GM23248 (cell line): Measurements from ENCODE around the gene THSD4. TPM values are rescaled to one million over a fixed set of nuclear protein-coding genes. Genes with fewer than 3 reads are reported as not detected.

Source experiments
- DNase-seq: peaks from one replicate; pipeline ENCODE4 v3.0.0-alpha.2; 2015
- H2AFZ ChIP-seq: fragments of 200-600 bp; sonication (generic); 2 replicates; pipeline ENCODE4 v1.6.1; 2016; ENCODE audit warnings: antibody characterized with exemption
- H3F3A ChIP-seq: fragments of 200-600 bp; sonication (generic); 2 replicates; pipeline ENCODE4 v1.6.1; 2016; ENCODE audit warnings: mild to moderate bottlenecking, antibody characterized with exemption, mixed run types; ENCODE audit not compliant: insufficient read depth
- H3K27ac ChIP-seq: fragments of 200-600 bp; sonication (generic); 2 replicates; pipeline ENCODE4 v1.5.1; 2016; ENCODE audit warnings: mild to moderate bottlenecking
- H3K27me3 ChIP-seq: fragments of 200-600 bp; sonication (generic); replicated peaks from 2 replicates; pipeline ENCODE4 v1.6.1; 2016; ENCODE audit warnings: mild to moderate bottlenecking; ENCODE audit not compliant: insufficient read depth
- H3K36me3 ChIP-seq: fragments of 200-600 bp; sonication (generic); 2 replicates; pipeline ENCODE4 v1.6.1; 2016; ENCODE audit warnings: low read depth, mild to moderate bottlenecking
- H3K4me1 ChIP-seq: fragments of 200-600 bp; sonication (generic); 2 replicates; pipeline ENCODE4 v1.6.1; 2016; ENCODE audit warnings: mild to moderate bottlenecking; ENCODE audit not compliant: insufficient read depth
- H3K4me2 ChIP-seq: fragments of 200-600 bp; sonication (generic); one replicate; pipeline ENCODE4 v1.6.1; 2016; ENCODE audit warnings: mild to moderate bottlenecking; ENCODE audit not compliant: unreplicated experiment
- H3K4me3 ChIP-seq: fragments of 200-600 bp; sonication (generic); 2 replicates; pipeline ENCODE4 v1.5.1; 2016; ENCODE audit warnings: mild to moderate bottlenecking
- H3K79me2 ChIP-seq: fragments of 200-600 bp; sonication (generic); 2 replicates; pipeline ENCODE4 v1.6.1; 2016; ENCODE audit warnings: mild to moderate bottlenecking; ENCODE audit not compliant: insufficient read depth
- H3K9ac ChIP-seq: fragments of 200-600 bp; sonication (generic); 2 replicates; pipeline ENCODE4 v1.6.1; 2016; ENCODE audit warnings: mild to moderate bottlenecking
- H3K9me2 ChIP-seq: fragments of 200-600 bp; sonication (generic); 2 replicates; pipeline ENCODE4 v1.6.1; 2016; ENCODE audit warnings: mixed run types, mild to moderate bottlenecking, moderate library complexity; ENCODE audit not compliant: insufficient read depth
- H3K9me3 ChIP-seq: fragments of 200-600 bp; sonication (generic); one replicate; pipeline ENCODE4 v1.6.1; 2017; ENCODE audit warnings: low read depth
- H4K20me1 ChIP-seq: fragments of 200-600 bp; sonication (generic); 2 replicates; pipeline ENCODE4 v1.6.0; 2016; ENCODE audit not compliant: insufficient read depth
- EZH2 ChIP-seq: fragments of 200-600 bp; sonication (generic); IDR thresholded peaks from 2 replicates; pipeline ENCODE4 v1.6.1; 2018; ENCODE audit warnings: antibody characterized with exemption, mild to moderate bottlenecking; ENCODE audit not compliant: insufficient read depth, poor library complexity, severe bottlenecking
- EZH2phosphoT487 ChIP-seq: fragments of 200-600 bp; sonication (generic); IDR thresholded peaks from 2 replicates; pipeline ENCODE4 v1.6.1; 2018; ENCODE audit warnings: antibody characterized with exemption, moderate library complexity, mild to moderate bottlenecking, low read depth; ENCODE audit not compliant: insufficient read depth
- WGBS, 2 experiments: methylation state at CpG; one replicate each; pipeline ENCODE4 v1.1.6; 2015 to 2017; ENCODE audit warnings: low lambda C conversion rate in 2 of 2, low coverage in 1 of 2; ENCODE audit errors: missing lambda C conversion rate in 2 of 2; 5-methylcytosine and 5-hydroxymethylcytosine counted together
- in situ Hi-C: fragments of 300-500 bp; cut with MboI; formaldehyde crosslinking; loops from 2 replicates; pipeline ENCODE4 v1.15.0; 2020
- polyA plus RNA-seq: library from polyadenylated mRNA; unstranded; fragments of >200 nt; fragmentation: Nextera tagmentation; extraction: Ambion mirVana; gene quantifications from 2 replicates; pipeline ENCODE4 v1.2.1, GENCODE V29; 2016
- total RNA-seq: library from RNA; depleted of rRNA; stranded (reverse); fragments of >200 nt; shearing (Covaris generic); gene quantifications from 2 replicates; pipeline ENCODE4 v1.2.3, GENCODE V29; 2014

Gene THSD4
- total and polyA plus RNA-seq, 2 experiments from 2014 or later, result 14.2 to 58.9 TPM

GRCh38 chr15:71440489-71441110, 325.3 kb downstream of the THSD4 start:
- no peak for TF ChIP-seq EZH2phosphoT487
- no peak for TF ChIP-seq EZH2
- Histone ChIP-seq H3K79me2 (no peaks in the 10 kb centered on the region), H3K9me2 (no peaks in the 10 kb centered on the region), H3K9me3 (no peaks in the 10 kb centered on the region), H2AFZ (no peak overlapping the region), H4K20me1 (no peaks in the 10 kb centered on the region), H3F3A (peaks cover 17% of the 10 kb centered on the region; the same call in 1 of the 2 replicates), H3K27ac (no peak overlapping the region), H3K4me2 (no peak overlapping the region), H3K4me1 (peaks cover 11% of the 10 kb centered on the region), H3K36me3 (no peaks in the 10 kb centered on the region), H3K9ac (no peak overlapping the region), H3K4me3 (no peak overlapping the region), H3K27me3 (no peaks in the 10 kb centered on the region)
- peak; percentile 71 for DNase-seq
- 0 to 2% methylated on average over 3 of the region's 3 CpGs for WGBS, 2 experiments
- in situ Hi-C loops, result loop anchor here (5.0 to 10.0 kb wide), 3 partner anchors 328 to 466 kb away; no protein-coding TSS in a partner anchor

DNA sequence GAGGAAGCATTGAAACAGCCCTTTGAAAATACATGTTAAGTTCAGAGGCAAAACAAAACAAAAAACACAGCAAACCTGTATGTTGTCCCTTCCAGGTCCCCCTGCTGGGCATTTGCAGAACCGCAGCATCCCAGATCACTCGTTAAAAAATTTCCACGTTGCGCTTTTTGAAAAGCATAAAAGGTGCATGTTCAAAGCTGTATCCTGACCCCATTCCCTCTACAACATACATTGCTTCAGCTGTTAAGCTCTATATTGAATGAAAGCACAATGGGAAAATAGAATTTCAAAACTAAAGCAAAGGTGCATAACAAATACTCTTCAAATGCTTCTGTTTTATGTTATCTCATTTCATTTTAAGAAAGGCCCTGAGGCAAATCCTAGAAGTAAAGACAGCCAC, 328.3 kb downstream of the THSD4 start:
- Histone ChIP-seq H3K27me3 (no peaks in the 10 kb centered on the region), H3K4me2 (no peak overlapping the region)
- WGBS, 2 experiments, result 14 to 17% methylated on average over 4 of the region's 4 CpGs

DNA sequence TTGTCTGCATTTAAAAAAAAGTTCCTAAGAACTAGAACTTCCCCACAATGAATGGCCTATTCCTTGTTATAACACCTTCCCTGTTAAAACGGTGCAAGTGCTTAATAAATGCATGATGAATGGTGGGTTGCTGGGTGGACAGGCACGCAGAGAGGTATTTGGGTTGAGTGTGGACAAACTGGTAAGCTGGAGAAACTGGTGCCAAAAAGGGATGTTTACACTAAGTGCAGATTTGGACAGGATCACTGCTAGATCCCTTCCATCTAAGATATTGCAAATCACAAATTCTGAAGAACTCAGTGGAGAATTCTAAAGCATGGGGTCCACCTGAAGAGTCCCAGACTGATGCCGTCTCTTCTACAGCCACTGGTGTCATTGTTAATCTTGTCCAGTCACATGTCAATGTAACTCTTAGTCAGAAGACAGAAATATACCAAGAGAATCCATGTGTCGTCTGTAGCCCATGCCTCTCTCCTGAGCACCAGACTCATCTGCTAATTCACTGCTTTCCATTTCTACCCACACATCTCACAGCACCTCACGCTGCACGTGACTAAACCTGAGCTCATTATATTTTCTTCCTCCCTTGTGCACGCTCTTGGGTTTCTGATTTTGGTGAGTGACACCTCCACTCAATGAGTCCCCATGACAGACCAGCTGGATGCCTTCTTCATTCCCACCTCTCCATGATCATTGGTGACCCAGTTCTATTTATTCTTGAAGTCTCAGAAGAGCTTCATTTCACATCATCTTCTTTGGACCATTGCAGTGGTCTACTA, 328.9 kb downstream of the THSD4 start:
- in situ Hi-C loops, result loop anchor here (5.0 to 10.0 kb wide), 3 partner anchors 332 to 469 kb away; no protein-coding TSS in a partner anchor
- no peaks in the 10 kb centered on the region for H3K79me2 ChIP-seq
- H3K4me1 ChIP-seq, result peaks cover 25% of the 10 kb centered on the region
- H3F3A ChIP-seq, result peaks cover 24% of the 10 kb centered on the region
- no peak for DNase-seq
- no peak overlapping the region for H2AFZ ChIP-seq
- no peaks in the 10 kb centered on the region for H3K9me2 ChIP-seq
- H4K20me1 ChIP-seq, result no peaks in the 10 kb centered on the region
- no peaks in the 10 kb centered on the region for H3K36me3 ChIP-seq
- H3K4me3 ChIP-seq, result no peak overlapping the region
- WGBS, 2 experiments, result 89 to 90% methylated on average over 7 of the region's 7 CpGs
- H3K27ac ChIP-seq, result no peak overlapping the region
- no peaks in the 10 kb centered on the region for H3K9me3 ChIP-seq
- no peak overlapping the region for H3K4me2 ChIP-seq
- no peak for TF ChIP-seq EZH2phosphoT487
- TF ChIP-seq EZH2, result no peak
- H3K9ac ChIP-seq, result no peak overlapping the region
- no peaks in the 10 kb centered on the region for H3K27me3 ChIP-seq

More for the DNA sequence above, 328.3 kb downstream of the THSD4 start:
- TF ChIP-seq EZH2, result no peak
- no peak for TF ChIP-seq EZH2phosphoT487
- Histone ChIP-seq H3K9ac (no peak overlapping the region), H3K36me3 (no peaks in the 10 kb centered on the region), H3F3A (peaks cover 28% of the 10 kb centered on the region), H3K4me3 (no peak overlapping the region), H3K27ac (no peak overlapping the region), H3K9me3 (no peaks in the 10 kb centered on the region), H3K4me1 (peaks cover 21% of the 10 kb centered on the region), H3K79me2 (no peaks in the 10 kb centered on the region), H2AFZ (no peak overlapping the region), H3K9me2 (no peaks in the 10 kb centered on the region), H4K20me1 (no peaks in the 10 kb centered on the region)
- DNase-seq, result peak; percentile 66
- in situ Hi-C loops, result loop anchor here (5.0 to 10.0 kb wide), 3 partner anchors 331 to 469 kb away; no protein-coding TSS in a partner anchor

DNA sequence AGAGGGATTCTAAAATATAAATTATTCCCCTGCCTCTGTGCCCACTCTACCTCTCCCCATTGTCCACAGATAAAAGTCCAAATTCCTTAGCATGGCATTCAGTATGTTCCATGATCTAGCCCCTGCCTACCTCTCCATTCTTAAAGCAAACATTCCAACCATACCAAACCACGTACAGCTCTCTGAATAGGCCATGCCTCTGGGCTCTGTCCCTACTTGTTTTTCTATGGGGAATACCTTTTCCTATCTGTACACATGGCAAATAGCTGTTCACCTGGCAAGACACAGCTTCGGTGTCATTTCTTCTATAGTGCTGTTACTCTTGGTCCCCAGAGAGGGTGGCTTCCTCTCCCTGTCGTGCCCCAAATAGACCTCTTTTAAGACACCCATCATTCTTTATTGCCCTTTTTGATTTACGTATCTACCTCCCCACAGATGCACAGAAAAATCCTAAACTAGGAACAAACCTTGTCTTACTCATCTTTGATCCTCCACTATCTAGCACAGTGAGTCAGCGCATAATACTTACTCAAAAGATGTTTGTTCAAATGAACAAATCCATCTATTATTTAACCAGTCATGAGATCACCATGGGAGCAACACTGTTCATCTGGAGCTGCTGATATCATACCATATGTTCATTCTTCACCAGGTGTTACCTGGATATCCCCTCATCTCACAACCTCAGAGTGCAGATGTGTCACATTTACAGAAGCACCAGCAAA, 329.8 kb downstream of the THSD4 start:
- Histone ChIP-seq H2AFZ (no peak overlapping the region), H3K4me1 (peaks cover 25% of the 10 kb centered on the region), H3K27me3 (no peaks in the 10 kb centered on the region), H3K4me3 (no peak overlapping the region), H3K9me2 (no peaks in the 10 kb centered on the region), H3K36me3 (no peaks in the 10 kb centered on the region), H3K9ac (no peak overlapping the region), H3K9me3 (no peaks in the 10 kb centered on the region), H3K4me2 (no peak overlapping the region), H4K20me1 (no peaks in the 10 kb centered on the region), H3K79me2 (no peaks in the 10 kb centered on the region), H3K27ac (no peak overlapping the region), H3F3A (peaks cover 24% of the 10 kb centered on the region)
- peak; percentile 70 for DNase-seq
- WGBS, 2 experiments, result 89 to 93% methylated on average over 5 of the region's 5 CpGs
- TF ChIP-seq EZH2 (no peak), EZH2phosphoT487 (no peak)
- in situ Hi-C loops, result loop anchor here (5.0 to 10.0 kb wide), 3 partner anchors 333 to 470 kb away; no protein-coding TSS in a partner anchor
